Measurements from ENCODE around the gene CES3. TPM values are rescaled to one million over a fixed set of nuclear protein-coding genes. Genes with fewer than 3 reads are reported as not detected.
"Not testable (repeated sequence)": the region's sequence is repeated elsewhere in the genome, so short reads cannot be mapped to it uniquely, and the experiment has no call there.

The CES3 gene
- total and polyA plus RNA-seq, 7 experiments from 2014 or later: 0.32 to 11.5 (median 0.77) TPM; not detected in 3

DNA sequence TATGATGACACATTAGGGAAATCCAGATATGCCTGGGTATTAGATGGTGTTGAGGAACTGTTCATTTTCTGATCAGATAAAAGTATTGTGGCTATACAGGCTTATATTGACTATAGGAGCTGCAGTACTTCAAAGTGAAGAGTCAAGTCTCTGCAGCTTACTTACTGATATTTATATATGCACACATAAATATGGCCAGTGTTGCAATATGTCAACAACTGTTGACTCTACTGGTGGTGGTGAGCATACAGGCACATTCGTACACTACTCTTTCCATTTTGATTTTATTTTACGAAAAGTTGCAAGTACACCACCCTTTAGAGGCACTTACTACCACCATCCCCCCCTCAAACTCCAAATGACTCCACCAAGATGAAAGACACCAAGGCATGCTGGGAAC lies 29.4 kb upstream of the CES3 start:
- peak overlapping the region in 7 of 9 donors; percentile 52 to 99 (median 97) for H3K27ac Mint-ChIP-seq
- H3K4me1 Mint-ChIP-seq: peaks cover 34 to 60% (median 43%) of the 10 kb centered on the region in 7 donors
- H3K9me3 ChIP-seq (ENCODE audit: control insufficient read depth in 2 of 3, low read length in 3 of 3): no peaks in the 10 kb centered on the region
- peaks cover 0 to 17% (median 6%) of the 10 kb centered on the region in 5 donors for H3K36me3 Mint-ChIP-seq
- ATAC-seq: no peak
- no peak for DNase-seq
- no peak overlapping the region for H3K4me3 ChIP-seq (ENCODE audit: low read length)
- peaks cover 0 to 4% (median 0%) of the 10 kb centered on the region in 5 donors for H3K27me3 Mint-ChIP-seq
- intact Hi-C loops (cut with micrococcal nuclease): loop anchor here (5.0 to 10.0 kb wide), 3 partner anchors 49 to 1913 kb away; partner anchors contain the start of genes PDP2 (in 2 of the 2), DYNC1LI2 (in 1 of the 2) and TANGO6 (in 1 of the 2)
- H3K36me3 ChIP-seq (ENCODE audit: control insufficient read depth in 2 of 3, insufficient read depth in 3 of 3, low read length in 3 of 3): peaks cover 0 to 25% (median 0%) of the 10 kb centered on the region in 3 experiments
- H3K27ac ChIP-seq (ENCODE audit: low read depth, low read length): no peak overlapping the region
- peaks cover 24 to 35% of the 10 kb centered on the region in 2 donors for H3K4me1 ChIP-seq (ENCODE audit: control insufficient read depth in 2 of 2, insufficient read depth in 2 of 2, low read length in 2 of 2)
- CTCF ChIA-PET: no interaction called here
- H3K27me3 ChIP-seq (ENCODE audit: control insufficient read depth in 2 of 2, insufficient read depth in 2 of 2, low read length in 2 of 2): no peaks in the 10 kb centered on the region
- POLR2A ChIA-PET: interaction anchor here (0.7 to 1.2 kb wide), 2 partner anchors 14 to 96 kb away, joined by 3 to 5 read pairs; no protein-coding TSS in a partner anchor
- peak overlapping the region in 7 of 10 donors; percentile 29 to 98 (median 68) for H3K4me3 Mint-ChIP-seq
- H3K9me3 Mint-ChIP-seq: peaks cover 0 to 8% (median 0%) of the 10 kb centered on the region in 11 donors

DNA sequence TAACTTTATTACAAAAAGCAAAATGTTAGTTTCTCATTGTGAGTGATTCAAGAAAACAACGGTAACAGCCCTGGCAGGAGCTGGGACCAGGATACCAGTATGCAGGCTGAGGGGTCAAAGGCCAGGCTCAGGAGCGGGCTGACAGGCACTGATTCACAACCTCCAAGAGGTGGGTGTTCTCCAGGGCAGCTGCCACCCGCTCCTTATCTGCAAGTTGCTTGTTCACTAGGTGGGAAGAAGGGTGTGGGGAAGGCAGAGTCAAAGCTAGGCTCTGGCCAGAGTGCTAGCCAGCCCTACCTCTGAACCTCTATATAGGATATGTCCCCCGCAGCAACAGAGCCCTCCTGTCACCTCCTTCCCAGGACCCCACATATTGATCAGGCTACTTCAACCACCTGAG lies 29.0 kb upstream of the CES3 start:
- Mint-ChIP-seq H3K4me3 (peak overlapping the region; percentile 29 to 99 (median 98)), H3K36me3 (peaks cover 0 to 18% (median 6%) of the 10 kb centered on the region in 5 donors), H3K27me3 (peaks cover 0 to under 1% (median 0%) of the 10 kb centered on the region in 5 donors), H3K27ac (peak overlapping the region; percentile 59 to 99 (median 98)), H3K4me1 (peaks cover 35 to 61% (median 47%) of the 10 kb centered on the region in 7 donors), H3K9me3 (peaks cover 0 to 8% (median 0%) of the 10 kb centered on the region in 11 donors)
- intact Hi-C loops (cut with micrococcal nuclease): loop anchor here (5.0 to 10.0 kb wide), 3 partner anchors 50 to 1913 kb away; partner anchors contain the start of genes PDP2 (in 2 of the 2), DYNC1LI2 (in 1 of the 2) and TANGO6 (in 1 of the 2)
- no peak overlapping the region for H3K4me3 ChIP-seq (ENCODE audit: low read length)
- POLR2A ChIA-PET: interaction anchor here (1.2 kb wide), 1 partner anchor 14 kb away, joined by 3 read pairs; no protein-coding TSS in a partner anchor
- H3K9me3 ChIP-seq (ENCODE audit: control insufficient read depth in 2 of 3, low read length in 3 of 3): no peaks in the 10 kb centered on the region
- H3K36me3 ChIP-seq (ENCODE audit: control insufficient read depth in 2 of 3, insufficient read depth in 3 of 3, low read length in 3 of 3): peaks cover 0 to 25% (median 0%) of the 10 kb centered on the region in 3 experiments
- H3K27ac ChIP-seq (ENCODE audit: low read depth, low read length): peak overlapping the region; percentile 97
- no peak for ATAC-seq
- DNase-seq: no peak
- no peaks in the 10 kb centered on the region for H3K27me3 ChIP-seq (ENCODE audit: control insufficient read depth in 2 of 2, insufficient read depth in 2 of 2, low read length in 2 of 2)
- H3K4me1 ChIP-seq (ENCODE audit: control insufficient read depth in 2 of 2, insufficient read depth in 2 of 2, low read length in 2 of 2): peaks cover 24 to 35% of the 10 kb centered on the region in 2 donors
- CTCF ChIA-PET: interaction anchor here (0.7 kb wide), 1 partner anchor 75 kb away, joined by 3 read pairs; no protein-coding TSS in a partner anchor

DNA sequence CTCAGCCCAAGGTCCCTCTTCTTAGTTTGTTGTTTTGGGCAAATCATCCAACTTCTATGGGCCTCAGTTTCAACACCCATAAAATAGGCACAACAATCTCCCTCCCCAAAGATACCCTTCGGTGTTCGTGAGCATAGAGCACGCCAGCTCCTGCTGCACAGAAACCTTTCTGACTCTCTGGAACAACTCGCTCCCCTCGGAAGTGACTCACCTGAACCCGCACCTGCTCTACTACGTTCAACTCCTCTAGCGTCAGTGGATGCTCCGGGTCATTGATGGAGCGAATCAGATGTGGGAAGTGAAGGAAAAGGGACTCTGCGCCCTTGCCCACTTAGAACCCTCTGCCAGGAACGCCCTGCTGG lies 27.3 kb upstream of the CES3 start:
- ChIA-PET CTCF (interaction anchor here (0.9 kb wide), 1 partner anchor 14 kb away, joined by 3 read pairs; no protein-coding TSS in a partner anchor), POLR2A (interaction anchor here (0.8 to 2.4 kb wide), 5 partner anchors 36 to 294 kb away, joined by 3 to 7 read pairs (median 3); partner anchors contain the start of gene NAE1)
- H3K4me3 ChIP-seq (ENCODE audit: low read length): peak overlapping the region; percentile 96
- Mint-ChIP-seq H3K27ac (peak overlapping the region; percentile 96 to 99 (median 98)), H3K9me3 (peaks cover 0 to 8% (median 0%) of the 10 kb centered on the region in 11 donors), H3K4me3 (peak overlapping the region; percentile 91 to 99 (median 98)), H3K4me1 (peaks cover 38 to 63% (median 58%) of the 10 kb centered on the region in 7 donors), H3K27me3 (no peaks in the 10 kb centered on the region), H3K36me3 (peaks cover 0 to 22% (median 6%) of the 10 kb centered on the region in 5 donors)
- peaks cover 0 to 27% (median 0%) of the 10 kb centered on the region in 3 experiments for H3K36me3 ChIP-seq (ENCODE audit: control insufficient read depth in 2 of 3, insufficient read depth in 3 of 3, low read length in 3 of 3)
- intact Hi-C loops (cut with micrococcal nuclease): loop anchor here (1.0 to 10.0 kb wide), 10 partner anchors 14 to 1911 kb away; partner anchors contain the start of genes PDP2 (in 2 of the 2), ATP6V0D1 (in 1 of the 2), CKLF (in 1 of the 2) and DYNC1LI2 (in 1 of the 2)
- H3K27me3 ChIP-seq (ENCODE audit: control insufficient read depth in 2 of 2, insufficient read depth in 2 of 2, low read length in 2 of 2): no peaks in the 10 kb centered on the region
- DNase-seq (no peak), ATAC-seq (no peak)
- no peaks in the 10 kb centered on the region for H3K9me3 ChIP-seq (ENCODE audit: control insufficient read depth in 2 of 3, low read length in 3 of 3)
- H3K27ac ChIP-seq (ENCODE audit: low read depth, low read length): peak overlapping the region; percentile 97
- H3K4me1 ChIP-seq (ENCODE audit: control insufficient read depth in 2 of 2, insufficient read depth in 2 of 2, low read length in 2 of 2): peaks cover 24 to 35% of the 10 kb centered on the region in 2 donors

- peak within 1 kb of the TSS; percentile 96 for H3K4me3 ChIP-seq (ENCODE audit: low read length)
- peak; percentile 86 to 95 (median 91) for DNase-seq
- Mint-ChIP-seq H3K4me3 (peak within 1 kb of the TSS; percentile 91 to 99 (median 98)), H3K36me3 (peaks cover 0 to 22% (median 6%) of the 10 kb centered on the region in 5 donors), H3K27me3 (no peaks in the 10 kb centered on the region), H3K9me3 (peaks cover 0 to 8% (median 0%) of the 10 kb centered on the region in 11 donors), H3K27ac (peak within 1 kb of the TSS; percentile 96 to 99 (median 98)), H3K4me1 (peaks cover 38 to 63% (median 54%) of the 10 kb centered on the region in 7 donors)
- POLR2A ChIA-PET: interaction anchor here (0.6 to 2.4 kb wide), 4 partner anchors 37 to 251 kb away, joined by 3 to 7 read pairs (median 4); partner anchors contain the start of gene NAE1
- ATAC-seq: peak; percentile 93
- H3K9me3 ChIP-seq (ENCODE audit: control insufficient read depth in 2 of 3, low read length in 3 of 3): no peaks in the 10 kb centered on the region
- H3K36me3 ChIP-seq (ENCODE audit: control insufficient read depth in 2 of 3, insufficient read depth in 3 of 3, low read length in 3 of 3): peaks cover 0 to 32% (median 2%) of the 10 kb centered on the region in 3 experiments
- peak within 1 kb of the TSS; percentile 97 for H3K27ac ChIP-seq (ENCODE audit: low read depth, low read length)
- no peaks in the 10 kb centered on the region for H3K27me3 ChIP-seq (ENCODE audit: control insufficient read depth in 2 of 2, insufficient read depth in 2 of 2, low read length in 2 of 2)
- intact Hi-C loops (cut with micrococcal nuclease): loop anchor here (1.0 to 10.0 kb wide), 10 partner anchors 13 to 1911 kb away; partner anchors contain the start of genes PDP2 (in 2 of the 2), ATP6V0D1 (in 1 of the 2), CKLF (in 1 of the 2) and DYNC1LI2 (in 1 of the 2)
- CTCF ChIA-PET: interaction anchor here (0.9 kb wide), 1 partner anchor 13 kb away, joined by 3 read pairs; no protein-coding TSS in a partner anchor
- H3K4me1 ChIP-seq (ENCODE audit: control insufficient read depth in 2 of 2, insufficient read depth in 2 of 2, low read length in 2 of 2): peaks cover 24 to 35% of the 10 kb centered on the region in 2 donors
These were observed 26.8 kb upstream of the CES3 start, which contains the start of gene CIAO2B for GRCh38 chr16:66934138-66934838. CIAO2B (minus strand) TSS chr16:66934402; CDS start chr16:66934364, 38 bp downstream.

DNA sequence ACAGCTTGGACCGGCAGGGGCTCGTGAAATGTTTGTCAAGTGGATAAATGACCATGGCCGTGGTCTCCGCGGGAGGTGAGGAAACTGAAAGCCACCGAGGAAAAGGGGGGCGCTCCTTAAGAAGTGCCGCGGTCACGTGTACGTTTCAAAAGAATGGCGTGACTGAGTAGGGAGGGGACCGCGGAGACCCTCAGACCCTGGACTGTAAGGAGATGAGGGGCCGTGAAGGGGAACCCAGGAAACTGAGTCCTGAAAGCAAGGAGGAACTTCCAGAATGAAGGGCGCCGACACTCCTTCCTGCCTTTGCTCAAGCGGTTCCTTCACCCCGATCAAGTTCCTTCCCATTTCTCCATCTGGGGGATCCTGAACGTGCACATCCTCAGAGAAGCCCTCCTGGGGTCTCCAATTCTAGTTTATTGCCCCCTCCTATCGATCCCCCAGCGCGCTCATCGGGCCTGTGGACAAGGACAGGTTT lies 26.2 kb upstream of the CES3 start:
- peak overlapping the region; percentile 97 for H3K27ac ChIP-seq (ENCODE audit: low read depth, low read length)
- Mint-ChIP-seq H3K36me3 (peaks cover 0 to 24% (median 6%) of the 10 kb centered on the region in 5 donors), H3K4me3 (peak overlapping the region; percentile 91 to 99 (median 98)), H3K27ac (peak overlapping the region; percentile 96 to 99 (median 98)), H3K4me1 (peaks cover 38 to 63% (median 54%) of the 10 kb centered on the region in 7 donors)
- H3K9me3 ChIP-seq (ENCODE audit: control insufficient read depth in 2 of 3, low read length in 3 of 3); H3K27me3 Mint-ChIP-seq; H3K9me3 Mint-ChIP-seq; DNase-seq; CTCF ChIA-PET; ATAC-seq; H3K27me3 ChIP-seq (ENCODE audit: control insufficient read depth in 2 of 2, insufficient read depth in 2 of 2, low read length in 2 of 2): not testable (repeated sequence)
- intact Hi-C loops (cut with micrococcal nuclease): loop anchor here (1.0 to 10.0 kb wide), 10 partner anchors 12 to 1910 kb away; partner anchors contain the start of genes PDP2 (in 2 of the 2), ATP6V0D1 (in 1 of the 2), CKLF (in 1 of the 2) and DYNC1LI2 (in 1 of the 2)
- H3K36me3 ChIP-seq (ENCODE audit: control insufficient read depth in 2 of 3, insufficient read depth in 3 of 3, low read length in 3 of 3): peaks cover 0 to 38% (median 3%) of the 10 kb centered on the region in 3 experiments
- H3K4me3 ChIP-seq (ENCODE audit: low read length): peak overlapping the region; percentile 96
- peaks cover 24 to 35% of the 10 kb centered on the region in 2 donors for H3K4me1 ChIP-seq (ENCODE audit: control insufficient read depth in 2 of 2, insufficient read depth in 2 of 2, low read length in 2 of 2)
- POLR2A ChIA-PET: interaction anchor here (2.4 kb wide), 1 partner anchor 104 kb away, joined by 7 read pairs; the partner anchor contains the start of gene NAE1
